Esophagus squamous epithelium (tissue), 4 donors: Measurements from ENCODE around the gene ME2.

Experiments
- CTCF ChIP-seq, 6 experiments: fragments of 450-650 bp in 4 of 6; fragments of 200-600 bp in 2 of 6; sonication (generic) in 2 of 6; IDR thresholded peaks; one replicate each; pipeline ENCODE4 v1.5.1; 2016 to 2019; ENCODE audit warnings: antibody characterized with exemption in 6 of 6, mild to moderate bottlenecking in 4 of 6, moderate library complexity in 4 of 6
- POLR2A ChIP-seq, 4 donors: fragments of 450-650 bp; IDR thresholded peaks; one replicate each; pipeline ENCODE4 v1.6.1; 2017; ENCODE audit warnings: antibody characterized with exemption in 4 of 4, mild to moderate bottlenecking in 4 of 4, moderate library complexity in 3 of 4

GRCh38 chr18:50844960-50845359 lies 34.0 kb upstream of the ME2 start:
- no peak for TF ChIP-seq POLR2A (IDR thresholded peaks at IDR 0.05)
- TF ChIP-seq CTCF (IDR thresholded peaks at IDR 0.05): no peak
